Measurements from ENCODE around the gene STIMATE.

DNA sequence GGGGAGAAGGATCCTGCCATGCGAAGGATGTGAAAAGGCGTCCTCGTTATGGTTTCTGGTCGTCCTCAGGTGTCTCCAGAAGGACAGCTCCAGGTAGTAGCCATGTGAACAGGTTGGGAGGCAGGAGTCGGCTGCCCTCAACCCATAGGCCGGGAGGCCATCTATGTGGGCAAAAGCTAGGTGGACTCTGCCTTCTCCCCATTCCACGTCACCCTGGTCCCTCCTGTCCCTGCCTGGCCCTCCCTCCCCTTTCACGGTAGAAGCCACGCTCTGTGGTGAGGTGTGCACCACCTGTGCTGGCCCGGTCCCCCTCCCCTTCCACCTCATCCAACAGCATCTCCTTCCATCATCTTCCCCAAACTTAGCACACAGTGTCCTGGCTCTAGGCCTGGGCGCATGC lies 86.4 kb downstream of the STIMATE start:
- TF ChIP-seq CTCF (IDR thresholded peaks at IDR 0.05): no peak
- TF ChIP-seq POLR2A (IDR thresholded peaks at IDR 0.05): no peak

Data from adrenal gland (tissue), 5 donors.